K562 (cell line): ENCODE measurements around the gene CDX1. TPM values are rescaled to one million over a fixed set of nuclear protein-coding genes. Genes with fewer than 3 reads are reported as not detected.

Experiments used
- ATAC-seq: fragments of 200-7000 bp; cut with Tn5 transposase; 3 replicates; pipeline ENCODE4 v1.9.1; 2020; ENCODE audit warnings: moderate library complexity
- BruUV-seq: library from RNA; stranded (reverse); fragments of 400-500 nt; replicated peaks from 2 replicates; lab custom pipeline; 2021; lab: Mats Ljungman, UMichigan
- CTCF ChIA-PET: fragments of 300-600 bp; formaldehyde crosslinking; extraction: SDS; loops from one replicate; lab custom pipeline; 2021; ENCODE audit warnings: low intra/inter-chr PET ratio; lab: Yijun Ruan, JAX
- POLR2A ChIA-PET: fragments of 300-600, 350-650 bp; sonication (Branson Sonifier 250); formaldehyde crosslinking; extraction: SDS; loops from one replicate; lab custom pipeline; 2021; ENCODE audit warnings: antibody characterized with exemption, inconsistent platforms; lab: Yijun Ruan, JAX
- DNase-seq, 4 experiments: peaks; one replicate each; pipeline versions ENCODE4 v3.0.0 to v3.0.0-alpha.2; 2011 to 2018; ENCODE audit warnings: low spot score in 3 of 4, mixed read lengths in 3 of 4; ENCODE audit errors: extremely low read depth in 1 of 4
- FAIRE-seq: peaks from 2 replicates; lab custom pipeline; 2011; peaks lifted over from hg19 to GRCh38; lab: Jason Lieb, UNC
- H2AFZ ChIP-seq: 2 replicates; pipeline ENCODE4 v1.6.0; 2011; ENCODE audit warnings: low read depth, low read length, control low read depth, inconsistent platforms
- H3K27ac ChIP-seq: fragments of 200-600 bp; 3 replicates; pipeline ENCODE4 v1.8.0; 2011; ENCODE audit warnings: low read depth, mild to moderate bottlenecking, control low read depth, inconsistent platforms, low read length, moderate library complexity, mixed read lengths; ENCODE audit errors: extremely low read depth
- H3K27me3 ChIP-seq, 2 experiments: fragments of 300-600 bp in 1 of 2; 2 replicates in 1 of 2; 3 replicates in 1 of 2; pipeline versions ENCODE4 v1.6.0 to v1.8.0; 2011; ENCODE audit warnings: inconsistent platforms in 2 of 2, low read length in 2 of 2, mild to moderate bottlenecking in 1 of 2, mixed read lengths in 1 of 2, moderate library complexity in 1 of 2; ENCODE audit not compliant: control insufficient read depth in 2 of 2, insufficient read depth in 2 of 2
- H3K36me3 ChIP-seq: fragments of 300-600 bp; 3 replicates; pipeline ENCODE4 v1.8.0; 2011; ENCODE audit warnings: mild to moderate bottlenecking, low read length, inconsistent platforms; ENCODE audit not compliant: control insufficient read depth, insufficient read depth
- H3K4me1 ChIP-seq, 2 experiments: fragments of 200-600 bp in 1 of 2; replicated peaks in 1 of 2; 2 replicates in 1 of 2; 3 replicates in 1 of 2; pipeline versions ENCODE4 v1.5.1 to v1.8.0; 2011; ENCODE audit warnings: inconsistent platforms in 2 of 2, low read length in 2 of 2, mild to moderate bottlenecking in 1 of 2, mixed read lengths in 1 of 2, moderate library complexity in 1 of 2; ENCODE audit not compliant: control insufficient read depth in 2 of 2, insufficient read depth in 2 of 2
- H3K4me2 ChIP-seq: 2 replicates; pipeline ENCODE4 v1.6.1; 2011; ENCODE audit warnings: low read length, control low read depth, inconsistent platforms, mixed read lengths; ENCODE audit not compliant: insufficient read depth
- H3K4me3 ChIP-seq: fragments of 200-600 bp; sonication (generic), shearing (Covaris generic); 2 replicates; pipeline ENCODE4 v1.5.1; 2016; ENCODE audit warnings: control low read depth, inconsistent platforms
- H3K79me2 ChIP-seq: fragments of 200-600 bp; 3 replicates; pipeline ENCODE4 v1.8.0; 2011; ENCODE audit warnings: low read length, inconsistent platforms; ENCODE audit not compliant: control insufficient read depth, insufficient read depth
- H3K9ac ChIP-seq, 2 experiments: 2 replicates each; pipeline versions ENCODE4 v1.6.0 to v1.6.1; 2011; ENCODE audit warnings: low read depth in 2 of 2, low read length in 2 of 2, control low read depth in 1 of 2, inconsistent platforms in 1 of 2, mild to moderate bottlenecking in 1 of 2, mixed read lengths in 1 of 2; ENCODE audit not compliant: insufficient read depth in 1 of 2
- H3K9me1 ChIP-seq: one replicate; pipeline ENCODE4 v1.6.0; 2011; ENCODE audit warnings: inconsistent platforms, mild to moderate bottlenecking, low read length, moderate library complexity; ENCODE audit not compliant: control insufficient read depth, insufficient read depth
- H3K9me3 ChIP-seq: replicated peaks from 2 replicates; pipeline ENCODE4 v1.5.1; 2011; ENCODE audit warnings: low read depth, low read length, inconsistent platforms; ENCODE audit not compliant: control insufficient read depth, insufficient read depth
- H4K20me1 ChIP-seq: replicated peaks from 2 replicates; pipeline ENCODE4 v1.6.1; 2011; ENCODE audit warnings: low read length, inconsistent platforms, mixed read lengths; ENCODE audit not compliant: control insufficient read depth, insufficient read depth
- CCAR2 ChIP-seq: fragments of 200-400 bp; formaldehyde crosslinking; IDR thresholded peaks from 2 replicates; pipeline ENCODE4 v1.6.1; 2017; ENCODE audit warnings: mild to moderate bottlenecking, low read depth, low read length
- CHD7 ChIP-seq: fragments of 200-600 bp; sonication (generic); IDR thresholded peaks from one replicate; pipeline ENCODE4 v1.6.1; 2012; ENCODE audit warnings: mild to moderate bottlenecking, low read depth, low read length, inconsistent platforms
- NCOA1 ChIP-seq: fragments of 450-650 bp; IDR thresholded peaks from 2 replicates; pipeline ENCODE4 v1.6.1; 2016; ENCODE audit warnings: low read depth
- PHTF2 ChIP-seq: fragments of 250-450 bp; sonication (Bioruptor Pico); IDR thresholded peaks from 2 replicates; pipeline ENCODE4 v1.5.0; 2021; ENCODE audit warnings: mild to moderate bottlenecking
- RAD21 ChIP-seq, 2 experiments: fragments of 250-450 bp in 1 of 2; fragments of 450-650 bp in 1 of 2; sonication (Bioruptor Pico) in 1 of 2; formaldehyde crosslinking in 1 of 2; IDR thresholded peaks in 1 of 2; conservative IDR thresholded peaks in 1 of 2; 2 replicates each; pipeline versions ENCODE4 v1.4.0 to v1.8.0; 2020 to 2022; ENCODE audit warnings: mild to moderate bottlenecking in 2 of 2, moderate library complexity in 1 of 2
- STAG1 ChIP-seq: sonication (generic); formaldehyde crosslinking; IDR thresholded peaks from 2 replicates; pipeline ENCODE4 v1.5.0; 2020; ENCODE audit warnings: missing genetic modification reagents, borderline replicate concordance
- YY1 ChIP-seq, 3 experiments: IDR thresholded peaks; 2 replicates each; pipeline ENCODE4 v1.6.1; 2011; ENCODE audit warnings: low read length in 2 of 3, mild to moderate bottlenecking in 2 of 3, moderate library complexity in 2 of 3, borderline replicate concordance in 1 of 3, control low read depth in 1 of 3, low read depth in 1 of 3; ENCODE audit not compliant: insufficient read depth in 3 of 3, insufficient replicate concordance in 2 of 3, control insufficient read depth in 1 of 3, insufficient read length in 1 of 3; ENCODE audit errors: extremely low read depth in 1 of 3
- WGBS: fragments of 100-300 bp; shearing (Covaris generic); methylation state at CpG from one replicate; pipeline ENCODE4 v1.1.6; 2016; ENCODE audit warnings: low coverage, mixed read lengths; ENCODE audit not compliant: insufficient coverage; ENCODE audit errors: missing lambda C conversion rate; 5-methylcytosine and 5-hydroxymethylcytosine counted together
- in situ Hi-C: fragments of 300-500 bp; cut with MboI; formaldehyde crosslinking; loops from 4 replicates; pipeline ENCODE4 v1.15.0; 2018; ENCODE audit warnings: inconsistent platforms, mixed read lengths
- intact Hi-C: fragments of 100-400 bp; cut with micrococcal nuclease; formaldehyde crosslinking; loops from 2 replicates; pipeline ENCODE4 v1.14.2; 2022
- polyA plus RNA-seq, 8 experiments: library from polyadenylated mRNA; depleted of rRNA in 4 of 8; stranded (reverse) in 5 of 8; unstranded in 3 of 8; fragments of >200 nt; fragmentation: Nextera tagmentation in 2 of 8; fragmentation: Illumina TruSeq in 1 of 8; extraction: Ambion mirVana in 2 of 8; extraction: Trizol in 1 of 8; gene quantifications; 2 replicates each; pipeline versions ENCODE4 v1.2.1 to v1.2.3, GENCODE V29; 2011 to 2014; ENCODE audit warnings: inconsistent platforms in 1 of 8, missing spikeins in 1 of 8
- total RNA-seq, 7 experiments: library from RNA; depleted of rRNA in 6 of 7; stranded (reverse); fragments of >200 nt in 6 of 7; fragmentation: Illumina TruSeq in 2 of 7; extraction: Trizol in 2 of 7; gene quantifications; 2 replicates each; pipeline versions ENCODE4 v1.2.1 to v1.2.3, GENCODE V29; 2011 to 2021; ENCODE audit warnings: low replicate concordance in 1 of 7

CDX1 gene
- total and polyA plus RNA-seq, 9 of the 15 experiments (the other 6 are each of a cell fraction or from before 2014, with no cell fraction given): 0.06 to 0.16 TPM; not detected in 7

- H2AFZ ChIP-seq: no peak overlapping the region
- H4K20me1 ChIP-seq: no peaks in the 10 kb centered on the region
- H3K9me1 ChIP-seq: no peaks in the 10 kb centered on the region
- FAIRE-seq: no peak
- POLR2A ChIA-PET: interaction anchor here (0.6 to 0.7 kb wide), 2 partner anchors 59 to 124 kb away, joined by 4 read pairs; no protein-coding TSS in a partner anchor
- H3K4me1 ChIP-seq: peaks cover 0 to 8% of the 10 kb centered on the region in 2 experiments; a peak in 1 of 5 replicates
- CTCF ChIA-PET: no interaction called here
- no peak overlapping the region for H3K4me3 ChIP-seq
- H3K9ac ChIP-seq: no peak overlapping the region
- BruUV-seq: no TSS peak
- no peaks in the 10 kb centered on the region for H3K9me3 ChIP-seq
- H3K27ac ChIP-seq: no peak overlapping the region
- in situ Hi-C loops (no loop called here), intact Hi-C loops (no loop called here)
- ATAC-seq: no peak
- H3K4me2 ChIP-seq: no peak overlapping the region
- DNase-seq: no peak
- no peaks in the 10 kb centered on the region for H3K79me2 ChIP-seq
- H3K36me3 ChIP-seq: no peaks in the 10 kb centered on the region
- 11% methylated on average over 19 of the region's 19 CpGs for WGBS
- peaks cover 14 to 63% of the 10 kb centered on the region in 2 experiments for H3K27me3 ChIP-seq
- TF ChIP-seq CHD7 (no peak), RAD21 (CRISPR knock-in tag; conservative IDR thresholded peaks at IDR 0.05 in 1 of 2, IDR thresholded peaks at IDR 0.05 in 1 of 2) (no peak), YY1 (IDR thresholded peaks at IDR 0.05; ENCODE audit: borderline replicate concordance in 1 of 3, control insufficient read depth in 1 of 3, extremely low read depth in 1 of 3, insufficient read depth in 3 of 3, insufficient read length in 1 of 3, insufficient replicate concordance in 2 of 3, low read depth in 1 of 3, low read length in 2 of 3) (no peak), NCOA1 (no peak), CCAR2 (no peak), PHTF2 (CRISPR knock-in tag) (no peak), STAG1 (CRISPR knock-in tag) (no peak)
These were observed 41.9 kb downstream of the CDX1 start for GRCh38 chr5:150208187-150209098.
